Pericardium fibroblast (primary cell): ENCODE data around the gene AGBL3. TPM values are rescaled to one million over a fixed set of nuclear protein-coding genes. Genes with fewer than 3 reads are reported as not detected.

ENCODE experiments used
- total RNA-seq: library from RNA; depleted of rRNA; stranded (reverse); fragments of >200 nt; gene quantifications from 2 replicates; pipeline ENCODE4 v1.2.3, GENCODE V29; 2015

The AGBL3 gene
- total RNA-seq = 0.58 TPM in 1 of 2 replicates, not detected in the other

GRCh38 chr7:134986363-134987251, at the start of gene AGBL3:
Gene AGBL3, plus strand, starts transcription at chr7:134986508. Its CDS starts 1,426 bp downstream, at chr7:134987934.

GRCh38 chr7:135147899-135148721, 161.8 kb downstream of the AGBL3 start, which contains the start of gene TMEM140:
Gene TMEM140, plus strand, starts transcription at chr7:135148072. Its CDS starts 16,370 bp downstream, at chr7:135164442.

DNA sequence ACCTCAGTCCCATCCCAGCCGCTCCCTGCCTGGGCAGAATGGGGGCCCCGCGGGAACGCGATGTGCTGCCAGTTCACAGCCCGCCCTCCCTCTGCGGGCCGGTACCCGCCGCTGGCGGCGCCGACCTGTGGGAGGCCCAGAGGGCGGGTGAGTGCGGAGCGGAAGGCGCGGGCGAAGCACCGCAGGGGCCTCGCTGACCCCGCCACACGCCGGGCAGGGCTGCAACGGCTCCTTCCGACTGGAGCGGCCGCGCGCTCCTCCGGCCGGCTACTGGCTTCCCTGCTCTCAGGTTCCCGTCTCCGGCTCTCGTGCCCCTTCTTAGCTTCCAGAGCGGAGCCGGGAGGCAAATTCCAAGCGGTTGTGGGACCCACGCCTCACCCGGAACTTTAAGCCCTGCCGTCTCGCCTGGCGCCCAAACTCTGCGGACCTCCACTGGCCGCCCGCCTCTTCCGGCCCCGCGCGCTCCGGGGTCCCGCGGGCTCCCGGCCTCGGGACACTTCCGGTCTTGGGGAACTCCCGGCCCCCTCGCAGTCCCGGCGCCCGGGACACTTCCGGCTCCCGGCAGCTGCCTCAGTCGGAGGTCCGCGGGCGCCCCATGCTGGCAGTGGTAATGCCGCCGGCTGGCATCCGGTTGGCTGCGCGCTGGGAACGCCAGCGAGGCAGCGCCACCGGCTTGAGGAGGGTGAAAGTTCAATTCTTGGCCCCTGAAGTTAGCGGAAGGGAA, 184.1 kb downstream of the AGBL3 start, which contains the start of gene CYREN:
Gene CYREN (minus strand): TSS at position 434 of the 724 bp plus-strand sequence. CDS start 1,785 bp downstream, outside the sequence.

Other genes starting within 250 kb of the AGBL3 start
- 272 and 562 TPM in 2 replicates for gene CALD1, start 206.9 kb upstream of the AGBL3 start, total RNA-seq
- gene TMEM140, start 161.6 kb downstream of the AGBL3 start, total RNA-seq = 0.47 and 6.3 TPM in 2 replicates
- 32.6 and 37.7 TPM in 2 replicates for gene CYREN, start 184.2 kb downstream of the AGBL3 start, total RNA-seq
- 6.0 and 8.4 TPM in 2 replicates for gene WDR91, start 225.0 kb downstream of the AGBL3 start, total RNA-seq
- not detected in 2 replicates for gene STRA8, start 247.3 kb downstream of the AGBL3 start, total RNA-seq